ENCODE measurements around the gene UBB. TPM values are rescaled to one million over a fixed set of nuclear protein-coding genes. Genes with fewer than 3 reads are reported as not detected.

The UBB gene
- total RNA-seq, 1 experiment from 2014 or later = 1,609 TPM

DNA sequence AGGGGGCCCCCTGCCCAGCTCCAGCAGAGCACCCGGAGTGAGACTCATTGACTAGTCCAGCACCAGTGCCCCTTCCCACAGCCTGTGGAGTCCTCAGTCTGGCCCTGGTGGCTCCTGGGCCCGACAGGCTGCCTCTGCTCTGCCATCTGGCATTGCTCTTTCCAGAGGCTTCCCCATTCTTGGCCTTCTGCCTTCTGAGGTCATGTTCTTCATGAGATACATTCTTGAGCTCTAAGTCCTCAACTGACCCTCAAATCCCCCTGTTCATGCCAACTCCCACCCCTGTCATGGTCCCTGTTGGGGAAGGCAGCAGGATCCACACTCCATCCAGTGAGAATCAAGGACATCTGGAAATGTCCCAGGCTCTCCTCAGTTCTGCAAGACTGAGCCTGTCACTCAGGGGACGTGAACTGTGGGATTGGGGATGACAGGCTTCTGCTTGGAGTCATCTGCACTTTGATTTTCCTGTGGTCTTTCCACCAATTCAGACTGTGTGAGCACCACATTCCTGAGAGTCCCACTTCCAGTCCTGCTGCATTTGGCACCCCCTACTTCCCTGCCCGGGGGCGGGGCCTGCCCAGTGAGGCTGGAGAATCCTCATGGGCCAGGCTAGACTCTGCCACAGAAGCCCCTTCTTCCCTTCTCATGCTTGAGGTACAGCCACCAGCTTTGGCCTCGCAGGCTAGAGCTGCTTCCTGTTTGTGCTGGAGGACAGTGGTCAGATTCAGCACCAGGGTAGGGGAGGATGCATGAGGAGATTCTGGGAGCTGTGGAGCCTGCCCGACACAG is 37.2 kb downstream of the UBB start:
- no peaks in the 10 kb centered on the region; the same call in 1 of the 2 replicates for H3K4me1 ChIP-seq (ENCODE audit: insufficient read depth, low read length)
- H2BK12ac ChIP-seq (ENCODE audit: insufficient read length, low read depth, low read length) = no peak overlapping the region
- no peak for DNase-seq
- H3K27me3 ChIP-seq (ENCODE audit: insufficient read depth, low read length) = no peaks in the 10 kb centered on the region
- Mint-ChIP-seq H3K4me1 (peaks cover 15 to 27% of the 10 kb centered on the region in 2 experiments; a peak in 3 of 4 replicates), H3K27ac (no peak overlapping the region; a peak in 1 of 7 replicates), H3K27me3 (ENCODE audit: low read depth) (peaks cover 2% of the 10 kb centered on the region), H3K9me3 (no peaks in the 10 kb centered on the region), H3K36me3 (ENCODE audit: insufficient read depth in 1 of 3, low read depth in 3 of 3) (no peaks in the 10 kb centered on the region), H3K4me3 (no peak overlapping the region)
- H3K23ac ChIP-seq (ENCODE audit: insufficient read length, low read depth, low read length) = no peak overlapping the region
- H2BK120ac ChIP-seq (ENCODE audit: low read depth, low read length, poor library complexity, severe bottlenecking) = no peak overlapping the region
- no peak overlapping the region for H2BK15ac ChIP-seq (ENCODE audit: low read depth, low read length)
- H3K79me1 ChIP-seq (ENCODE audit: insufficient read depth, low read depth, low read length, poor library complexity, severe bottlenecking) = no peaks in the 10 kb centered on the region
- no peak overlapping the region for H2AK5ac ChIP-seq (ENCODE audit: insufficient read length, low read length)
- no peak overlapping the region for H3K14ac ChIP-seq (ENCODE audit: insufficient read depth, low read length)
- H4K8ac ChIP-seq (replicated peaks; ENCODE audit: insufficient read length, low read depth, low read length) = no peak overlapping the region
- H4K20me1 ChIP-seq (ENCODE audit: control insufficient read depth, insufficient read depth, insufficient read length) = no peaks in the 10 kb centered on the region
- H2AFZ ChIP-seq (ENCODE audit: low read length) = no peak overlapping the region
- no peak overlapping the region for H4K5ac ChIP-seq (ENCODE audit: insufficient read length, low read depth, low read length)
- no peak overlapping the region for H3K56ac ChIP-seq (ENCODE audit: insufficient read length, low read depth, low read length)
- no CpG with 5 or more reads among the region's 7 CpGs for WGBS (ENCODE audit: extremely low coverage, insufficient read length, low lambda C conversion rate)
- no peak overlapping the region for H3K4ac ChIP-seq (ENCODE audit: low read depth, low read length)
- H3K23me2 ChIP-seq (ENCODE audit: insufficient read length, low read depth, low read length, poor library complexity, severe bottlenecking) = no peaks in the 10 kb centered on the region
- no peak overlapping the region for H3K9ac ChIP-seq (ENCODE audit: extremely low read depth, insufficient read length, low read length)
- H2BK5ac ChIP-seq (ENCODE audit: insufficient read length, low read length) = no peak overlapping the region
- no peak overlapping the region for H3T11ph ChIP-seq (ENCODE audit: low read length)
- H3K9me3 ChIP-seq (ENCODE audit: control insufficient read depth, low read depth, low read length) = no peaks in the 10 kb centered on the region
- no peak overlapping the region for H3K27ac ChIP-seq (ENCODE audit: insufficient read length, low read depth, low read length)
- no peak overlapping the region for H3K18ac ChIP-seq (ENCODE audit: insufficient read length, low read depth, low read length)
- no peaks in the 10 kb centered on the region for H3K79me2 ChIP-seq (ENCODE audit: insufficient read depth, low read length)
- H3K4me2 ChIP-seq (ENCODE audit: insufficient read depth, insufficient read length, low read length) = no peak overlapping the region
- TF ChIP-seq, protein P1, sequence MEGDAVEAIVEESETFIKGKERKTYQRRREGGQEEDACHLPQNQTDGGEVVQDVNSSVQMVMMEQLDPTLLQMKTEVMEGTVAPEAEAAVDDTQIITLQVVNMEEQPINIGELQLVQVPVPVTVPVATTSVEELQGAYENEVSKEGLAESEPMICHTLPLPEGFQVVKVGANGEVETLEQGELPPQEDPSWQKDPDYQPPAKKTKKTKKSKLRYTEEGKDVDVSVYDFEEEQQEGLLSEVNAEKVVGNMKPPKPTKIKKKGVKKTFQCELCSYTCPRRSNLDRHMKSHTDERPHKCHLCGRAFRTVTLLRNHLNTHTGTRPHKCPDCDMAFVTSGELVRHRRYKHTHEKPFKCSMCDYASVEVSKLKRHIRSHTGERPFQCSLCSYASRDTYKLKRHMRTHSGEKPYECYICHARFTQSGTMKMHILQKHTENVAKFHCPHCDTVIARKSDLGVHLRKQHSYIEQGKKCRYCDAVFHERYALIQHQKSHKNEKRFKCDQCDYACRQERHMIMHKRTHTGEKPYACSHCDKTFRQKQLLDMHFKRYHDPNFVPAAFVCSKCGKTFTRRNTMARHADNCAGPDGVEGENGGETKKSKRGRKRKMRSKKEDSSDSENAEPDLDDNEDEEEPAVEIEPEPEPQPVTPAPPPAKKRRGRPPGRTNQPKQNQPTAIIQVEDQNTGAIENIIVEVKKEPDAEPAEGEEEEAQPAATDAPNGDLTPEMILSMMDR (conservative IDR thresholded peaks at IDR 0.05) = no peak
- no peak overlapping the region for H4K91ac ChIP-seq (ENCODE audit: insufficient read length, low read depth, low read length)
- no peak overlapping the region for H2BK20ac ChIP-seq (ENCODE audit: low read depth, low read length, poor library complexity, severe bottlenecking)
